ENCODE measurements around the gene OSBP2.
A peak's percentile ranks its signal among the peaks of the same experiment; 100 is the strongest.

The OSBP2 gene

DNA sequence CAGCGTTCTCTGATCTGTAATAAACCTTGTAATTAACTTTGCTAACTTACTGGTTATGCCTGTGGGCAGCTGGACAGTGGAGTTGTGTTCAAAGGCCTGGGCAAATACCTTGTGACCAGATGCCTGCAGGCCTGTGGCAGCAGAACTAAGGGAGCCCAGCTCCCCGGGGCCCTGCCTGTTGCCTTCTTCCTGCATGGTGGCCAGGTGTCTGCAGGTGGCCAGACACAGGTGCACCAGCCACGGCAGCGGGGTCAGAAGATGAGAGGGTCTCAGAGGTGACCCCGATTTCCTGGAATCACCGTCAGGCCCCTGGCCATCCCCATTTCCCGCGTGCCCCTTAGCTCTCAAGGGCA is 127.2 kb downstream of the OSBP2 start:
- DNase-seq, result no peak

DNA sequence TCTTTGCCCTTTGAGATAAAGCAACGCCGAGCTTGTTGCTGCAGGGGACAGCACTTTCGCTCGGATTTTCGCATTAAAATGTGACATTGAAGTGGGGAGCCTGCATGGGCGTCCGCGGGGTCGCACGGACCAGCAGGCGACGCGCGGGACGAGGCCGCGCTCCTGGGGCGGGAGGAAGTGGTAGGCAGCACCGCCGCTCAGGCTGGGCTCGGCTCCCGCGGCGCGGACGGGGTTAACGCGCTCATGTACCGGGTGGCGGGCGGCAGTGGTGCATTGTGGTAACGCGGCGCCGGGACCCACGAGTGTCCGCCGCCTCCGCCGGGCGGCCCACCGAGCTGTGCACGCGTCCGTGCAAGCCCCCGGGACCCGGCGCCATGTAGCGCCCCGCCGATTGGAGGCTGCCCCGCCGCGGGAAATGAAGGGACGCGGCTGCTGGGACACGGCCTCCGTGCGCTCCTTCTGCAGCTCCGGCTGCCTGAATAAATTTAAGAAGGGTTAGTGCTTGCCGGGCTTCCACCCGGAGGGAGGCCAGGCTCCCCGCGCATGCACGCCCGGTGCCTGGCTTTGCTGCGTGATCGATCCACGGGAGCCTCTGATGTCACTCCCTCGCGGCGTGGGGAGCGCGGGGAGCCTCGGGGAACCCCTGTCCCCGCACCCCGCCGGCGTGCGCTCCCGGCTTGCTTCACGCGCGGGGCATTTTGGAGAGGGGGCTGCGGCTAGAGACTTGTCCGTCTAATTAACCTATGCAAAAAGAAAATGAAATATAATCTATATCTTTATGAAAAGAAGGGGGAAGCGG is 127.7 kb downstream of the OSBP2 start:
- DNase-seq, result peak; percentile 9

GRCh38 chr22:30823015-30823370 is 128.3 kb downstream of the OSBP2 start:
- DNase-seq, result no peak

GRCh38 chr22:30824096-30824495 is 129.4 kb downstream of the OSBP2 start:
- no peak for DNase-seq

DNA sequence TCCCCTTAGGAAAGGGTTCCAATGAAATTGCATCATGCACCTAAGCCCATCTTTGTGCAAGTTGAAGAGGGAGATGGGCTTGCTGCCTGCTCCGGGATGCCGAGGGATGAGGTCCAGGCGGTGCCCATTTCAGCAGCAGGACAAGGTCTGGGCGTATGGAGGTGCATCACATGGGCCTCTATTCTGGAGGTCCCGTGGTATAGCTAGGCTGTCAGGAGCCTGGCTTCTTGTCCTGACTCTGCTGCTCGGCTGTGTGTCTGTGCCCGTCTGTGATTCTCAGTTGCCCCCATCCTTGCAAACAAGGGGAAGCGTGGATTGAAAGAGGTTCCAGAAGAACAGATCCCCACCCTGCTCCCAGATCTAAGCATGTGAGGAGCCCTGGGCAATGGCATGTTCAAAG is 130.0 kb downstream of the OSBP2 start:
- DNase-seq, result no peak

- no peak for DNase-seq
Measured at GRCh38 chr22:30825711-30826505, 131.2 kb downstream of the OSBP2 start.

- DNase-seq, result no peak
Measured at GRCh38 chr22:30826670-30827355, 132.1 kb downstream of the OSBP2 start.

GRCh38 chr22:30827646-30828045 is 133.0 kb downstream of the OSBP2 start:
- DNase-seq, result no peak

GRCh38 chr22:30828187-30829155 is 133.8 kb downstream of the OSBP2 start:
- no peak for DNase-seq

- no peak for DNase-seq
Measured at GRCh38 chr22:30829901-30830550, 135.4 kb downstream of the OSBP2 start.

GRCh38 chr22:30830907-30831306 is 136.2 kb downstream of the OSBP2 start:
- no peak for DNase-seq

DNA sequence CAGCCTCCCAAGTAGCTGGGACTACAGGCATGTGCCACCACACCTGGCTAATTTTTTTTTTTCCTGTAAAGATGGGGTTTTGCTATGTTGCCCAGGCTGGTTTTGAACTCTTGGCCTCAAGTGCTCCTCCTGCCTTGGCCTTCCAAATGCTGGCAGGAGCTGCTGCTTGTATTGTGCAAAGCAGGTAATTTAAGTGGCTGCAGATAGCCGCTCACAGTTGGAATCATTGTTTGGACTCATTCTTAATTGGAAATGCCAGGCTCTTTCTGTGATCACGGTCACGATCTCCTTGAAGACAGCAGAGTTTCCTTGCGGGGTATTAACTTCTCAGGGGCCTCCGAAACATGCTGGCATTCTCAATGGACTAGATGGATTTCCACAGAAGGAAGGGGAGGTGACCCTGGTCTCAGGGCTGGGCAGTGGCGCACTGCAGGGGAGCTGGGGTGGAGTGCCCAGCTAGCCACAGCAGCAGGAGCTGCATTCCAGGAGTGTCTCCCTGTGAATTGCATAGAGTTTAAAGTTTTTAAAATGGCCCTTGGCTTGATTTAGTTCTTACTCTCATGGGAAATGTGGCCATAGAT is 137.8 kb downstream of the OSBP2 start:
- DNase-seq, result no peak

DNA sequence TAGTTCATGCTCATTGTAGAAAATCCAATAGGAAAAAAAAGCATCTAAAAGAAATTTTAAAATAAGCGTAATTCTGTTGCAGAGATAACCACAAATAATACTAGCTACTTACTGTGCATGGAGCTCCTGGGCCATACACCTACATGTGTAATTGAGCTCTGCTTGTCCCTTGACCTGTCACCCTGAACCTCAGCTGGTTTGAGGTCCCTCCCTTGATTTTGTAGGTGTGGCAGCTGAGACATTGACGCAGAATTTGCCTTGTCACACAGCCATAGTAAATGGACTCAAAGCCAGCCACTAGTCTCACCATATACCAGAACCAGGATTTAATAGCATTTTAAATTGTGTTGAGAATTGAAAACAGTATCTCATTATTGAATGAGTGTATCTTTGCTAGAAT is 138.6 kb downstream of the OSBP2 start:
- no peak for DNase-seq

DNA sequence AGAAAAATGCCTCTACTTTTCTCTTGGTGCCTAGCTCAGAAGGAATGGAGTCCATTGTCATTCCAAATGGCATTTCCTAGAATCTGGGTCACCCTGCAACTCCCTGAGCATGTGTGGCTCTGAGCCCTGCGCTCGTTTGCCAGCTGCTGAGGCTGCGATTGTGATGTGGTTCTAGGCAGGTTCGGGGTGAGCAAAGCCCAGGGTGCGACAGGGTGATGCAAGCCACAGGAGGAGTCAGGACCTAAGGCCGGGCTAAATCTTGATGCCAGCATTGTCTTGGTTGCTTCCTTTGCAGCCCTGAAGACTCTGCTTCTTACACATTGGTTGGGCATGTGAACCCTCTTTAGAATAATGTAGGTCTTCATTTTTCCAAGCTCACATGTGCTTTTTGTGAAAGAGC is 142.9 kb downstream of the OSBP2 start:
- DNase-seq, result no peak

GRCh38 chr22:30838111-30838510 is 143.4 kb downstream of the OSBP2 start:
- no peak for DNase-seq

- no peak for DNase-seq
Measured at GRCh38 chr22:30841273-30841672, 146.6 kb downstream of the OSBP2 start.

DNA sequence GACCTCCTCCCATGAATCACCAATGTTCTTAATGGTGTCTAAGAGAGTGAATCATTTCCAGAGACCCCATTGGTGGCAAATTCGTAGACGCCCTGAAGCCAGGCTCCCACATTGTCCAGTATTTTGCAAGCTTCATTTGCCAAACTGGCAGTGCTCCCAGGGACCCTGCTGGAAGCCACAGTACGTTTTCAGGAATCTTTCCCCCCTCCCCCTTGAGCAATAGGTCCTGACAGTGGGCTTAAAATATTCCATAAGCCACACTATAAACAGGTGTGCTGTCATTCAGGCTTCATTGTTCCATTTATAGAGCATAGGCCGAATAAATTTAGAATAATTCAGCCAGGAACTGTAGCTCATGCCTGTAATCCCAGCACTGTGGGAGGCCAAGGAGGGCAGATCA is 148.6 kb downstream of the OSBP2 start:
- no peak for DNase-seq

- no peak for DNase-seq
Measured at GRCh38 chr22:30847583-30847982, 152.9 kb downstream of the OSBP2 start.

- no peak for DNase-seq
Measured at GRCh38 chr22:30855266-30855665, 160.6 kb downstream of the OSBP2 start.

DNA sequence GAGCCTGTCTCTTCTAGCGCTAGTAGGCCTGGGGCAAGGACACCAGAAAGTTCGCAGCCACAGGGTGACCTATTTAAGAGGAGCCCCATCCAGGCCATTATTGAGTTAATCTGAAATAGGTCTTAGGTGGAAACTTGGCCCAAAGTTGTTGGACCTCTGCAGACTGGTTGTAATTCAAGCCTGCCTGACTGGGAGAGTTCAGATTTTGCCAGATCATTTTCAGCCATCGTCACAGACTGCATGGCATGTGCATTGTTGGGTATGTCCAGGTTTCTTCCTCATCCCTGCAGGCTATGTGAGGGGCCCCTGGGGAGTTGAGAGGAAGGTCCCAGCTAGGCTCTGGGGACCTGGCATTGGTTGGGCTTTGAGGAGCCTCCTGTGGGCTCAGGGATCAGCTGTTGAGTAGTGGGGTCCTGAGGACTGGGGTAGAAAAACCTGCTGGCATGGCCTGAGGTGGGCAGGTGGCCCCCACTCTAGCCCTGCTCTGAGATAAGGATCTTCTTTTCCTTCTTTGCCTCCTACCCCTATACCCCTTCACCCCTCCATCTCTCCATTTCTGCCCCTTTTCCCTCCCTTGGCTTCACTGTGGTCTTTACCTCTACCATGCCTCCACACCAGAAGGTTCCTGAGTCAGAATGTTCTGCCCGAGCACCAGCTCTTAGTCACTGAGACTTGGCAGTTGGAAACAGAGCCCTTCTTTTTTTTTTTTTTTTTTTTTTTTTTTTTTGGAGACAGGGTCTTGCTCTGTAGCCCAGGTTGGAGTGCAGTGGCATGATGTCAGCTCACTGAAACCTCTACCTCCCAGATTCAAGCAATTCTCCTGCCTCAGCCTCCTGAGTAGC is 161.2 kb downstream of the OSBP2 start:
- DNase-seq, result no peak
